Measurements from ENCODE around the gene PSMB11. TPM values are rescaled to one million over a fixed set of nuclear protein-coding genes. Genes with fewer than 3 reads are reported as not detected.

The PSMB11 gene
- total RNA-seq, 1 experiment from 2014 or later, result not detected

GRCh38 chr14:23066368-23066767 lies 24.4 kb downstream of the PSMB11 start:
- ChIA-PET POLR2A (ENCODE audit: unreplicated experiment) (interaction anchor here (0.7 kb wide), 1 partner anchor 22 kb away, joined by 7 read pairs; no protein-coding TSS in a partner anchor), CTCF (no interaction called here)
- Histone ChIP-seq H3K27ac (ENCODE audit: low read length) (no peak overlapping the region), H2AFZ (ENCODE audit: low read length) (no peak overlapping the region), H3K79me2 (ENCODE audit: low read length) (peaks cover 58% of the 10 kb centered on the region), H3K36me3 (ENCODE audit: low read depth, low read length) (peaks cover 65% of the 10 kb centered on the region), H3K9ac (ENCODE audit: low read length) (no peak overlapping the region), H3K9me2 (replicated peaks; ENCODE audit: low read length) (no peaks in the 10 kb centered on the region), H4K20me1 (ENCODE audit: low read length) (peaks cover 32% of the 10 kb centered on the region), H3K4me3 (ENCODE audit: low read length) (no peak overlapping the region), H3K27me3 (ENCODE audit: low read length) (no peaks in the 10 kb centered on the region), H3F3A (ENCODE audit: low read length, unreplicated experiment) (peaks cover 7% of the 10 kb centered on the region), H3K9me3 (ENCODE audit: low read length) (no peaks in the 10 kb centered on the region), H3K4me1 (ENCODE audit: insufficient read depth, low read length) (peaks cover 49% of the 10 kb centered on the region), H3K4me2 (ENCODE audit: low read length) (no peak overlapping the region)
- ATAC-seq (no peak), DNase-seq (no peak)
- intact Hi-C loops (cut with micrococcal nuclease), result no loop called here
- TF ChIP-seq EZH2phosphoT487 (IDR thresholded peaks at IDR 0.05; ENCODE audit: borderline replicate concordance, low read length) (no peak), CTCF (conservative IDR thresholded peaks at IDR 0.05; ENCODE audit: low read depth, low read length) (no peak), EZH2 (IDR thresholded peaks at IDR 0.05; ENCODE audit: low read length, unreplicated experiment) (no peak)
- no TSS peak for BruUV-seq (replicated peaks)

DNA sequence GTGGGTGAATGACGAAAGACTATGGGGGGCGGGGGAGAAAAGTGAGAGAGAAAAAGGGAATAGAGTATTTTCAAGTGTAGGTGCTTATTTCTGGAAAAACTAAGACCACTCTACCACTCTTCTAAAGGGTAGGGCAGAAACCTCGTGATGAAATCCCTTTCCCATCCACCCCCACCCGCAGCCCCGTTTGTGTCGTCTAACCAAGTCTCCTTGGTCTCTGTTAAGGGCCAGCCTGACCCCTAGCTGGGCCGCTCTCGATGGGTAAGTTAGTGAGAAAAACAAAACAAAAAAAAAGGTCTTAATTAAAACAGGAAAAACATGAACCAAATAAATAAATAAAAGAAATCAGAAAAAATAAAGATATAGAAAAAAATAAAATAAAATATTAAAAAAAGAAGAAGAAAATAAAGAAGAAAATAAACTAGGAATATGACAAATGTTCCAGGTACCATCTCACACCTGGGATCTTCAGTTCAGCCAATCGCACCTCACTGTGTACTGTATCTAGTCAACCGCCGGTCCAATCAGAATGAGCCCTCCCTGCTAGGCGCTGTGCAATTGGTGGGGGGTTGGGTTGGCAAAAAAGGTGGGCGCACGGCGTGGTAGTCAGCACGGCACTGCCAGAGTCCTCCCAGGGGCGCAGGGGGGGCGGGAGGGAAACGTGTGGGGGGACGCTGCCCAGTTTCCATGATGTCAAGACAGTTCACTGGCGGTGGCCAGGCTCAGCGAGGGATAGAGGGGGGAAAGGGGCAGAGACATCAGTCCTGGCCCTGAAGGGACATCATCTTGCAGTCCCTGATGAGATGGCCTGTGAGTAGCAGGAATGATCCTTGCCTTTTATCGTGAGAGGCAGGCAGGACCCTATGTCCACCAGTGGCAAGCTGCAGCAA lies 25.1 kb downstream of the PSMB11 start:
- ChIA-PET CTCF (no interaction called here), POLR2A (ENCODE audit: unreplicated experiment) (interaction anchor here (0.7 kb wide), 1 partner anchor 22 kb away, joined by 7 read pairs; no protein-coding TSS in a partner anchor)
- H3K4me2 ChIP-seq (ENCODE audit: low read length), result no peak overlapping the region
- no peaks in the 10 kb centered on the region for H3K27me3 ChIP-seq (ENCODE audit: low read length)
- no peak overlapping the region for H3K27ac ChIP-seq (ENCODE audit: low read length)
- BruUV-seq (replicated peaks), result no TSS peak
- H3K79me2 ChIP-seq (ENCODE audit: low read length), result peaks cover 61% of the 10 kb centered on the region
- H3K4me1 ChIP-seq (ENCODE audit: insufficient read depth, low read length), result peaks cover 52% of the 10 kb centered on the region
- H3F3A ChIP-seq (ENCODE audit: low read length, unreplicated experiment), result peaks cover 10% of the 10 kb centered on the region
- no peak overlapping the region for H3K4me3 ChIP-seq (ENCODE audit: low read length)
- H3K9ac ChIP-seq (ENCODE audit: low read length), result no peak overlapping the region
- H3K36me3 ChIP-seq (ENCODE audit: low read depth, low read length), result peaks cover 64% of the 10 kb centered on the region
- H2AFZ ChIP-seq (ENCODE audit: low read length), result no peak overlapping the region
- H3K9me2 ChIP-seq (replicated peaks; ENCODE audit: low read length), result no peaks in the 10 kb centered on the region
- peaks cover 32% of the 10 kb centered on the region for H4K20me1 ChIP-seq (ENCODE audit: low read length)
- ATAC-seq, result no peak
- TF ChIP-seq EZH2 (IDR thresholded peaks at IDR 0.05; ENCODE audit: low read length, unreplicated experiment) (no peak), CTCF (conservative IDR thresholded peaks at IDR 0.05; ENCODE audit: low read depth, low read length) (no peak), EZH2phosphoT487 (IDR thresholded peaks at IDR 0.05; ENCODE audit: borderline replicate concordance, low read length) (no peak)
- no peaks in the 10 kb centered on the region for H3K9me3 ChIP-seq (ENCODE audit: low read length)
- no peak for DNase-seq
- intact Hi-C loops (cut with micrococcal nuclease), result no loop called here

Measured in PC-3 (cell line).